ENCODE measurements around the gene TPM1. TPM values are rescaled to one million over a fixed set of nuclear protein-coding genes. Genes with fewer than 3 reads are reported as not detected.

The TPM1 gene
- total RNA-seq, 1 donor from 2014 or later = 9.6 TPM

- intact Hi-C loops (cut with micrococcal nuclease) = no loop called here
Measured at GRCh38 chr15:63015618-63016017, 26.9 kb upstream of the TPM1 start.

- intact Hi-C loops (cut with micrococcal nuclease) = no loop called here
Measured at GRCh38 chr15:63016234-63016633, 26.3 kb upstream of the TPM1 start.

GRCh38 chr15:63018639-63019038 lies 23.9 kb upstream of the TPM1 start:
- intact Hi-C loops (cut with micrococcal nuclease) = no loop called here

DNA sequence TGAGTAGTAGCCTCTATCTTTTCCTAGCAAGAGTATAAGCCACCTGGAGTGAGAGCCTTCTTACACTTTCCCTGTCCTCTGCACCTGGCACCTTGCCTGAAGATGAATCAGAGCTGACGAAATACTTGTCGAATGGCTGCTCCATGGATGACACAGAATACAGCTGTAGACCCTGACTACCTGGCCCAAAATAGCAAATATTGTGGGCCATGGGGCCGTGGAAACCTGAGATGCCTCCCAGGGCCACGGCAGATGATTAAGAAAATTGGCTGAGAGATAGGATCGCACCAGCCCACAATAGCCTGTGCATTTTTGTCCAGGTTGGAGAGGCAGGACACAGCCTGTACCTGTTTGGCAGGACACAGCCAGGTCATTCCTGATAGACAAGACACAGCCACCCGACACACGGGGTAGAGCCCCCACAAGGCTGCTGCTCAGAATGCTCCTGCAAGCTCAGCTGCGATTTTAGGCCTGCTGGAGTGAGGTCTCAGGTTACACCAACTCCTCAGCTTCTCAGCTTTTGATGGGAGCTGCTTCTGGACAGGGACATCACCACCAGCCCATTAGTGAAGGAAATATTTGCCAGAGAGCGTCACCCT lies 22.9 kb upstream of the TPM1 start:
- intact Hi-C loops (cut with micrococcal nuclease) = no loop called here

- intact Hi-C loops (cut with micrococcal nuclease) = no loop called here
Measured at GRCh38 chr15:63020128-63020527, 22.4 kb upstream of the TPM1 start.

DNA sequence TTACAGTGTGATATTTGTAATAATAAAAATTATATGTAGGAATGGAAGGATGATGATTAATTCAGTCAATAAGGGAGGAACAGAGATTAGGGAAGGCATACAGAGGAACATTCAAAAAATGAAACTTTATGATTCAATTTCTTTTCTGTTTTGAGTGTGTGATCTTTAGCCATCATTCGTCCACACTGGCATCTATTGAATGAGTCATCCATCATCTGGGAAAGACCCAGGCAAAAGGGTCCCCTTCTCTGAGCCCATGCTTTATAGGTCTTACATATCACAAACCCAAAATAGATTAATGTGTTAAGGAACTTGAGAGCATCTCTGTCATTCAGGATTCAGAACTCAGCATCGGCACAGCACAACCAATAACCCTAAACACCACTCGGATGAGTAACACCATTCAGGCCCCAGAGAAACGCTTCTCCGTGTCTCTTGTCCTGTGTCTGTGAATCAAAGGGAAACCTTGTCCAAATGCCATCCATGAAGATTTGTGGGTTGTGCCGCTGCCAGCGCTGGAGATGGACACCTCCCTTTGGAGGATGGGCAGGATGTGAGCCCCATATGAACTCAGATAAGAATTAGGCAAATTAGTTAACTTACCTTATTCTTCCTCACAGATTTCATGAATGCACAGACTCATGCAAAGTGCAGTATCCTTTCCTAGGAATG lies 21.7 kb upstream of the TPM1 start:
- intact Hi-C loops (cut with micrococcal nuclease) = no loop called here

DNA sequence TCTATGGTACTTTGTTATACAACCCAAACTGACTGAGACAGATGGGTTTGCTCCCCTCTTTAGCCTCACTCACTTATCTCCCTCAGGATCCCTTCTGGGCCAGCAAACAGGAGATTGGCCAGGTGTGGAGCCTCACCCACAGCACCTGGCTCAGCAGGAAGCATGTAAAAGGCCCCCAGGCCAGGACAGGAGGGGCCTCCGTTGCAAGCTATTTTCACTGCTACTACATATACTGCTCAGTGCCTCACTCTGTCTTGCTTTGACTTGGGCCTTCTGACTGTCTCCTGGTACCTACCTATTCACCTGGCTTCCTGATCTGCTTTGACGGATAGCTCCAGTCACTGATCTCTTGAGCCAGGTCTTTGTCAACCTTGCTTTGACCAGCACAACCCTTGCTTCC lies 20.4 kb upstream of the TPM1 start:
- intact Hi-C loops (cut with micrococcal nuclease) = no loop called here

DNA sequence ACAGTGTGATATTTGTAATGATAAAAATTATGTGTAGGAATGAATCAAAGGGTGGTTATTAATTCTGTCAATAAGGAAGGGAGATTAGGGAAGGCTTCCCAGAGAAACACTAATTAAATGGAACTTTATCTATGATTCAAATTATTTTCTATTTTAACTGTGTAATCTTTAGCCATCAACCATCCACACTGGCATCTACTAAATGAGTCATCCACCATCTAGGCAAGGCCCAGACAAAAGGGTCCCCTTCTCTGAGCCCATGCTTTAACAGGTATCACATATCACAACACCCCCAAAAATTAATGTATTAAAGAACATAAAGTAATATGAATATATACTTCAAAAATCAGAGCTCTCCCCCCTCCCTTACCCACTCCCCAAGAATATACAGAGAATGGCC lies 19.9 kb upstream of the TPM1 start:
- intact Hi-C loops (cut with micrococcal nuclease) = no loop called here

- intact Hi-C loops (cut with micrococcal nuclease) = no loop called here
Measured at GRCh38 chr15:63023351-63023945, 19.1 kb upstream of the TPM1 start.

DNA sequence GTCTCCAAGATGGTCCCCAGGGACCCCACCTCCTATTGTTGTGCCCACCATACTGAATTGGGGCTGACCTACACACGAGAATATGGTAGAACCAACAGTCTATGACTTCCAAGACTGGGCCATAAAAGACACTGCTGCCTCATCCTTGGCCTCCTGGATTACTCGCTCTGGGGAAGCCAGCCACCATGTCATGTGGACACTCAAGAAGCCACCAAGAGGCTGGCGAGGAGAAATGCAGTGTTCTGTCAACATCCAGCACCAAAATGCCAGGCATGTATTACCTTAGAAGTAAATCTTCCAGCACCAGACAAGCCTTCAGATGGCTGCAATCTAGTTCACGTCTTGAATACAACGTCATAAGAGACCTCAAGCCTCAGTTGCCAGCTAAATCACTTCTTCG lies 17.1 kb upstream of the TPM1 start:
- intact Hi-C loops (cut with micrococcal nuclease) = no loop called here

DNA sequence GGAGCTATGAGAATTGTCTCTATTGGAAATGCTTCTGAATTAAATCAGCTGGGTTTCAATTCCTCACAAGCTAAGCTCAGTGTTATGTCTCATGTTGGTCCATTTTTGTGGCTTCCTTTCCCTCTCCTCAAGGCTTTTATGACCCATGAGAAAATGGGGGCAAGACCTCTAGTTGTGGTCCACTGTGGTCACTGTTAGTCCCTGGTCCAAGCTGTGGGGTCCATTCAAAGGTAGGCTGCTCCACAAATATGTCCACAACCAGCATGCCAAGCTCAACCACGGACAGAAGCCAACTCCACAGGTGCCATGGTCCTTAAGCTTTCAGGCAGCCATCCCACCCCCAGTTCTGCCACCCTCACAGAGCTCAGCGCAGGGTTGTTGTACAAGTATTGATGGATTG lies 14.9 kb upstream of the TPM1 start:
- intact Hi-C loops (cut with micrococcal nuclease) = no loop called here

- intact Hi-C loops (cut with micrococcal nuclease) = no loop called here
Measured at GRCh38 chr15:63028442-63029110, 14.0 kb upstream of the TPM1 start.

- intact Hi-C loops (cut with micrococcal nuclease) = no loop called here
Measured at GRCh38 chr15:63029676-63030075, 12.9 kb upstream of the TPM1 start.

GRCh38 chr15:63030101-63030551 lies 12.4 kb upstream of the TPM1 start:
- intact Hi-C loops (cut with micrococcal nuclease) = no loop called here

- intact Hi-C loops (cut with micrococcal nuclease) = no loop called here
Measured at GRCh38 chr15:63034578-63034977, 8.0 kb upstream of the TPM1 start.

DNA sequence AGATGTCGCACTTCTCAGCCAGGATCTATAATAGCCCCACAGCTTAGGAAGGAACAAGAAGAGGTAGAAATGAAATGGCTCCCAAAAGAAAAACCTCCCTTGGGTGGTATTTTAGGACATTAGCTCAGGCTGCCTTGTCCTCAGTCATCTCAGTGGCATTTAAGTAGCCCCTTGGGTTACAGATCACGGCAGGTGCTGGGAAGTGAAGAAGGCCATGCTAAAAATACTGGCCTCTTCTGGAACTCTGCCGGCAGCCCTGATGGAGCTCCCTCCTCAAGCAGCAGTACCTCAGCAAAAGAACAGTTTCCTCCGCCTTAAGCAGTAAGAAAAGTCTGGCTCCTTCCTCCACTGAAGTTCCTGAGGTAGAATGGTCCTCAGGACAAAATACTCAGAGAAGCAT lies 7.3 kb upstream of the TPM1 start:
- intact Hi-C loops (cut with micrococcal nuclease) = no loop called here

GRCh38 chr15:63035977-63036376 lies 6.6 kb upstream of the TPM1 start:
- intact Hi-C loops (cut with micrococcal nuclease) = no loop called here

- intact Hi-C loops (cut with micrococcal nuclease) = no loop called here
Measured at GRCh38 chr15:63037976-63038720, 4.4 kb upstream of the TPM1 start.

DNA sequence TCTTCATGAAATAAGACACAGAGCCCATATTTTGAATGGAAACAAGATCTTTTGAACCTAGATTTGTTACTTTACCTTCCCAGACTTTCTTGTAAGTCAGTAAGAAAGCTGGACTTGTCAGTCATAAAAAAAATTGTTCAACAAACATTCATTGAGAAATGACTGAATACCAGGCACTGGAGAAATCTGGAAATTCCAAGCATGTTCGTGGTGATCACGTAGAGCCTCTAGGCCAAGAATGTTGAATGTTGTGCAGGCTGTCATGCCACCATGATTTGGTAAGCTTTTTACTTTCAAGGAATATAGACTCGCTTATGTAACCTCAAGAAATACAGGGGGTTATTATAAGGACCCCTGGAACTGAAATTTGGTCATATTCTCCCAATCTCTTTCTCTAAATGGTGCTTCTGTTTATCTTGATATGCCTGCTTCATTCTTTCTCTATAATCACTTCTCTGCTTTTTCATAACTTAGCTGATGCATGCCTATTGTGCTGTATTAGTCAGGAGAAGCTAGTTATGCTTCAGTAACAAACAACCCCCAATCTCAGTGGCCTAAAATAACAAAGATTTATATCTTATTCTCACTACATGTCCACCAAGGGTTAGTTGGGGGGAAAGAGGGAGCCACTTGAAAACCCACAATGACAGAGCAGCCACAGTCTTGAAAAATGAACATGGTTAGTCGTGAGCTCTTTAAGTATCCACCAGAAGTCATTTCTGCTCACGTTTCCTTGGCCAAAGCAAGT lies 3.4 kb upstream of the TPM1 start:
- intact Hi-C loops (cut with micrococcal nuclease) = no loop called here

GRCh38 chr15:63039811-63040210 lies 2.7 kb upstream of the TPM1 start:
- intact Hi-C loops (cut with micrococcal nuclease) = loop anchor here (10.0 kb wide), 1 partner anchor 975 kb away; the partner anchor contains the start of genes C2CD4A and VPS13C

- intact Hi-C loops (cut with micrococcal nuclease) = loop anchor here (10.0 kb wide), 1 partner anchor 976 kb away; the partner anchor contains the start of genes C2CD4A and VPS13C
Measured at GRCh38 chr15:63040509-63040908, 2.0 kb upstream of the TPM1 start.
